NCI-H187 treated with DMSO at 0.1 percent for 48 hours (cell line): Measurements from ENCODE around the gene DHRS7C.
"Not testable (repeated sequence)": the region's sequence is repeated elsewhere in the genome, so short reads cannot be mapped to it uniquely, and the experiment has no call there.

Experiments used
- DNase-seq: peaks from one replicate; lab custom pipeline; 2025; lab: John Stamatoyannopoulos, UW

Gene DHRS7C

DNA sequence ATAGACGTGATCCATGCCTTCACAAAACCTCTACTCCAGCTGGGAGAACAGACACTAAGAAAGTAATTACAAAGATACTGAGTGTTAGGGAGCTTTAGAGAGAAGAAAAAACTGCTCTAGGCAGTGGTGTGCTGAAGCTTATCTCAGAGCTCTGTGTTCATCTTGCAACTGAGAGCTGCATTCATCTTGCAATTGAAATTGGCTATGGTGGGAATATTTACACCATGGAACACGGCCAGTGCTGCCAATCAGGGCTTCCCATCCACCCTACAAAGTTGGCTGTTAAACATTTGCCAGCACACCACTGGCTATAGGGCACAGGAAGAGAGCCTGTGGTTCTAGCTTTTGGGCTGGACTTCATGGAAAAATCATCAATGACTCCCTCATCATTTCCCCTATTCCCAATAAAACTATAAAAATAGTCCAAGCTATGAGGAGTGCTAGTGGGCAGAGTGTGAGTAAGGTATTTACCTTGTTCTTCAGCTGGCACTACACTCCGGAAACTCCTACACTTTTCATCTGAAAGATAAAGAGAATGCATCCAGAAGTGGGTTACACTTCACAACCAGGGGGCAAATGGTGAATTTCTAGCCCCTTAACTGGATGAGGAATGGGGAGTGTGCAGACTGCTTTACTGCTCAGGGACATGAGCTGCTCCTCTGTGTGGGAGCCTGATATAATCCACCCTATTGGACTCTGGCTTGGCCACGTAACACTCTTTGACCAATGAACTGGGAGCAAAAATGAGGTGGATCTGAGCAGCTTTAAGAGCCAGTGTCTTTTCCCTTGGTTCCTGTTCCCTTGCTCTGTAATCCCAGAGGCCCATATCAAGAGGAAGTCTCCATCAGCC lies 18.9 kb upstream of the DHRS7C start:
- no peak for DNase-seq

- DNase-seq = no peak
Measured at GRCh38 chr17:9809409-9809808, 18.0 kb upstream of the DHRS7C start.

- DNase-seq = no peak
Measured at GRCh38 chr17:9806699-9807098, 15.3 kb upstream of the DHRS7C start.

- no peak for DNase-seq
Measured at GRCh38 chr17:9805769-9806168, 14.4 kb upstream of the DHRS7C start.

GRCh38 chr17:9802697-9803096 lies 11.3 kb upstream of the DHRS7C start:
- DNase-seq = no peak

DNA sequence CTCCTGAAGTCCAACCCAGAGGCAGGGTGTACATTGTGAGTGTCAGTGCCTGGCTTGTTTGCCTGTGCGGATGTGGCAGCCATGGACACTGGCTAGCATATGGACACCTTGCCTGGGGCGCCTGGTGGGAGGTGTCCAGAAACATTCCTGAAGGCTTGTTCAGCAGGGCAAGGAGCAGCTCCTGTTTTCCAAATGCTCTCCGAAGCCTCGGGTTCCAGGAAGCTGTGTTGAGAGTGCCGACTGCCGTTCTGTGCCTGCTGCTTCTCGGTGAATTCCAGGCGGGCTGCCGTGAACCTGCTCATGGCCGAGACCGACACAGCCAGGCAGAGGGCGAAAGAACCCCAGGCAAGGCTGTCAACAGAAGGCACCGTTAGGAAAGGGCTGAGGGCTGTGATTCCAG lies 10.9 kb upstream of the DHRS7C start:
- DNase-seq = no peak

DNA sequence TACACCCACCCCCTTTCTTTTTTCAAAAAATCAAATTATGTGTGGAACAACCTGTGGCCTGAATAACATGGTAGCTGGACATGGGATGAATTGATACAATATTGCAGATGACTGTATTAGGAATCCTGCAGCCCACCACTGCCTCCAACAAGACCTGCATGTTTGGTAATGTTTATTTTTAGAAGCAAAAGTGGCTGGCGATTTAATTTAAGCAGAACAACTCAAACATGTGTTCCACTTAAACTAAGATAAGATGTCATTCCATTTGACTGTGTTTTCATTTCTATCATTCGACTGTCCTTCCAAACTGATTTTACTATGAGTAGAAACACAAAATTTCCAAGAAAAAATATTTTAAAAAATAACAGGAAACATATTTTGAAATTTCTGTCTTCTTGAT lies 10.1 kb upstream of the DHRS7C start:
- DNase-seq = no peak

DNA sequence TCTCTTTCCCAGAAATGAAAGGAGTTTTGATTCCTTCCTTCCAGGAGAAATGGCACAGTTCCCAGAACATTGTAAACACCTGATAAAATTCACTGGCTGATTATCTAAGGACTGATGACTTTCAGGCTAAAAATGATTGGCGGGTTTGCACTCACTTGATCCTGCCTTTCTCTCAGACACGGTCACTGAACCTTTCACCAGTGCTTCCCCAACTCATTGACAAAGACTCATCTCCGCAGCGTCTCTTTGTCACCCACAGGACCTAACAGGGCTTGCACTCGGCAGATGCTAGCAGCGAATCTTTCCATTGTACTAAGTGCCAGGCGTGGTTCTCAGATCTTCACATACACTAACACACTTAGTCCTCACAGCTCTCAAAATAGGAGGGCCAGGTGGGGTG lies 7.3 kb upstream of the DHRS7C start:
- DNase-seq = no peak

- no peak for DNase-seq
Measured at GRCh38 chr17:9798008-9798407, 6.6 kb upstream of the DHRS7C start.

GRCh38 chr17:9792181-9792840 lies 919 bp upstream of the DHRS7C start:
- DNase-seq = no peak

GRCh38 chr17:9790316-9790715 lies 1.1 kb downstream of the DHRS7C start:
- no peak for DNase-seq

DNA sequence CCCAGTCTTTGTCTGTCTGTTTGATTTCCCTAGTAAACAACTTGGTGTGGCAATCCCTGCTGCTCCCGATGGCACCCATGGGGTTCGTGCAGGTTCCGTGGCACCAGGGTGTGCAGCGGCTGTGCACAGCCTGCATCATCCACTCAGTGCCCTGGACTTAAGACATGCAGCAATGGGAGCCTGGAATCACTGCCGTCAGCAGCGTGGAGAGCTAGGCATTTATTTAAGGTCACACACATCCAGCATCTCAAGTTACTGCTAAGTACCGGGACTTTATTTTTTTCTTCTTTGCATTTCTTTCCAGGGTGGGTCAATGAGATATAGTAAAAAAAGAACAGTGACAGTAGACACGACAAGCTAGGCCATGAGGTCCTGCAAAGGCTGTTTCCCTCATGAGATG lies 2.8 kb downstream of the DHRS7C start:
- no peak for DNase-seq

DNA sequence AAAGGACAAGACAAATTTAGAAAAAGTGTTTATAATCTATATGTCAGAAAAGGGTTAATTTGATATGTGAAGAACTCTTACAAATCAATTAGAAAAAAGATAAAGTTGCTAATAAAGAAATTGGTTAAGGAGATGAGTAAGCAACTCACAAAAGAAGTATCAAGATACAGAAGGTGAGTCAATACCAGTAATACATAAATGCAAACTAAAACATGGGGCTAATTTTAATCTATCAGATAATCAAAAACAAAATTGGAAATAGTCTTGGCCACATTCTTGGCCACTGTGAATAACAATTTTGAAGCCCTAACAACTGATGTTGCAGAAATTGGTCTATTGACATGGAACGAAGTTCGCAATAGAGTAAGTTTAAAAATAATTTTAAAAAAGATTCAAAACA lies 6.8 kb downstream of the DHRS7C start:
- no peak for DNase-seq

GRCh38 chr17:9783465-9783864 lies 7.9 kb downstream of the DHRS7C start:
- not testable (repeated sequence) for DNase-seq

GRCh38 chr17:9783050-9783449 lies 8.3 kb downstream of the DHRS7C start:
- DNase-seq = no peak

DNA sequence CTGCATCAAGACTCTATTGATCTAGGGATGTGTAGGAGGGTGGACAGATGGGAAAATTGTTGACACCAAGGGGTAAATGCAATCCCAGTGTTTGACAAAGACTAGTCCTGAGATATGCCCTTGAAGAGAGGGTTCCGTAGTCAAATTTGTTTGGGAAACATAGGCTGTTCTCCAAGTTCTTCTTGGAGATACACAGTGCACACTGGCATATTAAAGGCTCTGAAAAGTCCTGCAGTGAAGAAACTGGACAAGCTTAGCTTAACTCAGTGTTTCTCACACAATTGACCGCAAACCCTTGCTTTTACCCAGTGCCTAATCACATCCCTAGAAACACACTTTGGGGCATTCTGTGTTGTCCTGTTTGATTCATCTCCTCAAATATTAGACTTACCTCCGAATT lies 10.8 kb downstream of the DHRS7C start:
- DNase-seq = no peak

DNA sequence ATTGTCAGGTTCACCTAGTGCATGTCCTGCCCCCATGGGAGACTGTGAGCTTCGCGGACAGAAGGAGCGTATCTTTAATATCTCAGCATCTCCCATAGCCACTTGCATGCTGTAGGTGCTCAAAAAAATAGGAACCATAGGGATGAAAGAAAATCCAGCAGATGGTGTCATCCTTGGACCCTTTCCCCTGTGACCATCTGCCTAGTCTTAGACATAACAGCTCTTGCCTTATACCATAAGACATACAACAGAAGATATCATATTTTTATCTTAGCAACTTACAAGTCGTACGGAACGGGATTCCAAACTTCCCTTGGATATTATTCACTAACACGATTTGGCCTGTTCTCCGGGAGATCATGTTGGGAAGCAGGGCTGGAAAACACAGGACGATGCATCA lies 14.5 kb downstream of the DHRS7C start:
- DNase-seq = no peak

DNA sequence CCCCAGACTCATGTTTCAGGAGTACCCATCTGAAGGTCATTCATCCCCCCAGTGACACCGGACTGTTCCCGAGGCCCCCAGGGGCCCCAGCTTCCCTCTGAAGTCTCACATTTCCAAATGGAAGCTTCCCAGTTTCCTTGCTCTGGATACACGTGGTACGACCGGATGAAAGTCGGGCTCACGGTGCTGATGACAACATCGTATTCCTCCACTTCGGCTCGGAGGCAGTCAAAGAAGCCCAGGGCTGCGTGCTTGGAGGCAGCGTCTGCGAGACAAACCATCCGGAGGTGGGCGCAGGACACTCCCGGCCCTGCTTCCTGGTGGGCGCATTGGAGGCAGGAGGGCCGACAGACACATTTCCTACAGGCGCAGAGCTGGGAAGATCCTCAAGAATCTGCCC lies 18.7 kb downstream of the DHRS7C start:
- DNase-seq = no peak

- no peak for DNase-seq
Measured at GRCh38 chr17:9771465-9771864, 19.9 kb downstream of the DHRS7C start.

DNA sequence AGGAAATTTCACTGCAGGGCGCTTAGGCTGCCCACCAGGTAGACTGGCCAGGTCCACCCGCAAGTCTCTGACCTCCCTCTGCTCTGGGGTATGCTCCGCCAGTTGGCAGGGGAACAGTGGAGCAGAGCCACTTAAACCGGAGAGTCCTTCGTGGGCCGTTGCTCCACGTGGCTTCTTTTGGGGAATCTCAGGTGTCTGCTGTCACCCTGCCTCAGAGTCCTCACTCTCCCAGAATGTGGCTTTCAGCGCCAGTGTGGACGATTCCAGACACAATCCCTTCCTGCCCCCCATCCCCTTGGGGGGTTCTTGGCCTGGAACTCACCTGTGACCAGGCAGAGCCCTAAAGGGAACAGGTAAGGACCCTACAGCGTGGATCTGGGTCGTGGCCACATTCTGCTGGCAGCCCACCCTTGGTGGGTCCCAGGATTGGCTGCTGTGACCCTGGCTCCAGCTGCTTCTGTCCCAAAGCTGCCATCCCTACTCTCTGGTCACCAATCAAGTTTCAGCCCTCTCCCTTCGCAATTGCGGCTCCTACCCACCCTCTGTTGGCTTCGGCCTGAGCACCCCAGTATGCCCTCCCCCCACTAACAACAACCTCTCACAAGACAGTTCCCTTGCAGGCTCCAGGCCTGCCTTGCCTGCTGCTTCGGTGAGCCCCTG lies 22.2 kb downstream of the DHRS7C start:
- DNase-seq = no peak

DNA sequence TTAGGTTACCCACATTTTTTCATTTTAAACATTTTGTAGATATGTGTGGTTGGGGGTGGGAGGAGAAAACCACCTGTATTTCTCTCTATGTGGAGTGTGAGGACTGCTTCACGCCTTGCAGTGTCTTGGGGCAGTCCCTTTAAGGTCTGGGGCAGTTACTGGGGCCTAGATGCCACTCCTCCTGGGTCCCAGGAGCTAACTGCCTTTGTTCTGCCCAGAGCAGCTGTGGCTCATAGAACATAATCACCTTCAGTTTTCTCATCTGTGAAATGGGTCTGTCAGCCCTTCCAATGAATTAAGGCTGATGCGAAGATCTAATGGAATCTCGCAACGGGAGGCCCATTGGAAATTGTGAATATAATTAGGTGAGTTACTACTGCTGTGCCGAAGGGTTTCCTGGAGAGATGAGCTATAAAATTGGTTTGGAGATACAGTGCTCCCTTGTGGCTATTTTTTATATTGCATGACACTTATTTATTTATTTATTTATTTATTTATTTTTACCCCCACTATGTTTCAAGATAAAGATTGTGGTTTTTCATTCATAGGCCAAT lies 22.9 kb downstream of the DHRS7C start:
- DNase-seq = no peak

- no peak for DNase-seq
Measured at GRCh38 chr17:9767432-9767991, 23.9 kb downstream of the DHRS7C start.

DNA sequence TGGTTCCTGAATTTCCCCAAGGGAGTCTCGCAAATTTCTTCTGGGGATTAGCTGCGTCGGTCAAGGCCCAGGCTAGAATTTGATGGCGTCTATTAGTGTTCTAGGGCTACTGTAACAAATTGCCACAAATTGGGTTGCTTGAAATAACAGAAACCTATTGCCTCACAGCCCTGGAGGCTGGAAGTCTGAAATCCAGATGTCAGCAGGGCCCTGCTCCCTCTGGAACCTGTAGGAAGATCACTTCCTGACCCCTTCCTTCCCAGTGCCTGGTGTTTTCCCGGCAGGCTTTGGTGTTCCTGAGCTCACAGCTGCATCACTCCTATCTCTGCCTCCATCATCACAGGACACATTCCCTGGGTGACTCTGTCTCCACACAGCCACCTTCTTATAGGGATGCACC lies 24.4 kb downstream of the DHRS7C start:
- no peak for DNase-seq
